ENCODE measurements around the gene POU2F2.

The POU2F2 gene

GRCh38 chr19:42098781-42099180 lies 33.5 kb downstream of the POU2F2 start:
- no peak for DNase-seq

- no peak for DNase-seq
These were observed 34.8 kb downstream of the POU2F2 start for GRCh38 chr19:42097461-42097860.

- no peak for DNase-seq
These were observed 35.9 kb downstream of the POU2F2 start for GRCh38 chr19:42096255-42096837.

GRCh38 chr19:42095814-42096230 lies 36.4 kb downstream of the POU2F2 start:
- DNase-seq, result no peak

- DNase-seq, result no peak
These were observed 37.0 kb downstream of the POU2F2 start for GRCh38 chr19:42095142-42095813.

- DNase-seq, result no peak
These were observed 38.3 kb downstream of the POU2F2 start for GRCh38 chr19:42093926-42094325.

GRCh38 chr19:42093505-42093904 lies 38.7 kb downstream of the POU2F2 start:
- no peak for DNase-seq

GRCh38 chr19:42092350-42092749 lies 39.9 kb downstream of the POU2F2 start:
- DNase-seq, result peak; percentile 46

GRCh38 chr19:42091742-42092141 lies 40.5 kb downstream of the POU2F2 start:
- DNase-seq, result peak; percentile 27

- DNase-seq, result no peak
These were observed 40.9 kb downstream of the POU2F2 start for GRCh38 chr19:42091300-42091699.

- DNase-seq, result no peak
These were observed 41.6 kb downstream of the POU2F2 start for GRCh38 chr19:42090672-42091071.

GRCh38 chr19:42089772-42090171 lies 42.5 kb downstream of the POU2F2 start:
- no peak for DNase-seq

GRCh38 chr19:42089191-42089750 lies 43.0 kb downstream of the POU2F2 start:
- no peak for DNase-seq

GRCh38 chr19:42088471-42089190 lies 43.6 kb downstream of the POU2F2 start:
- peak; percentile 80 for DNase-seq

- DNase-seq, result no peak
These were observed 45.3 kb downstream of the POU2F2 start for GRCh38 chr19:42086770-42087550.

GRCh38 chr19:42086188-42086736 lies 46.0 kb downstream of the POU2F2 start:
- DNase-seq, result no peak

- DNase-seq, result no peak
These were observed 48.7 kb downstream of the POU2F2 start for GRCh38 chr19:42083537-42083936.

GRCh38 chr19:42081584-42082203 lies 50.6 kb downstream of the POU2F2 start:
- DNase-seq, result peak; percentile 58

- DNase-seq, result no peak
These were observed 51.4 kb downstream of the POU2F2 start for GRCh38 chr19:42080764-42081375.

- no peak for DNase-seq
These were observed 52.1 kb downstream of the POU2F2 start for GRCh38 chr19:42079886-42080763.

GRCh38 chr19:42079276-42079669 lies 53.0 kb downstream of the POU2F2 start:
- DNase-seq, result no peak
